H1 (cell line): ENCODE measurements around the gene SRSF8. TPM values are rescaled to one million over a fixed set of nuclear protein-coding genes. Genes with fewer than 3 reads are reported as not detected.

Experiments
- CTBP2 ChIP-seq: IDR thresholded peaks from 2 replicates; pipeline ENCODE4 v1.7.0; 2011; ENCODE audit warnings: borderline replicate concordance, mild to moderate bottlenecking, moderate library complexity, mixed read lengths, low read length; ENCODE audit not compliant: insufficient read depth, insufficient read length
- POLR2A ChIP-seq, 2 experiments: IDR thresholded peaks; 1 replicate in 1 of 2; 2 replicates in 1 of 2; pipeline ENCODE4 v1.6.1; 2011; ENCODE audit warnings: low read depth in 2 of 2, low read length in 2 of 2, mild to moderate bottlenecking in 2 of 2; ENCODE audit errors: control extremely low read depth in 1 of 2
- SRF ChIP-seq: IDR thresholded peaks from 2 replicates; pipeline ENCODE4 v1.6.1; 2011; ENCODE audit warnings: mild to moderate bottlenecking, low read depth, low read length, moderate library complexity
- polyA plus RNA-seq, 7 experiments: library from polyadenylated mRNA; depleted of rRNA in 3 of 7; stranded (reverse) in 5 of 7; unstranded in 2 of 7; fragments of >200 nt in 5 of 7; fragments of 200-250 nt in 2 of 7; gene quantifications; 1 replicate in 5 of 7; 2 replicates in 1 of 7; 4 replicates in 1 of 7; pipeline versions ENCODE4 v1.2.1 to v1.2.3, GENCODE V29; 2011 to 2013; ENCODE audit warnings: missing spikeins in 2 of 7, mixed read lengths in 2 of 7
- total RNA-seq: library from RNA; stranded (reverse); fragmentation: NEBNext Ultra II Directional; extraction: Animal tissue kit (Norgen Biotek cat#: 25700); gene quantifications from 2 replicates; pipeline ENCODE4 v1.2.1, GENCODE V29; 2021
- TF ChIP-seq, protein P1 (sequence below): fragments of 300-600 bp; sonication (generic); IDR thresholded peaks from 2 replicates; pipeline ENCODE4 v1.7.1; 2012; ENCODE audit warnings: low read length, moderate library complexity, mild to moderate bottlenecking, inconsistent platforms; ENCODE audit not compliant: insufficient replicate concordance
- TF ChIP-seq, protein P2 (sequence below): IDR thresholded peaks from 2 replicates; pipeline ENCODE4 v1.6.1; 2012; ENCODE audit warnings: low read length, inconsistent platforms

SRSF8 gene
- total and polyA plus RNA-seq, 2 of the 8 experiments (the other 6 are each of a cell fraction or from before 2014, with no cell fraction given) = 13.2 to 18.5 TPM

DNA sequence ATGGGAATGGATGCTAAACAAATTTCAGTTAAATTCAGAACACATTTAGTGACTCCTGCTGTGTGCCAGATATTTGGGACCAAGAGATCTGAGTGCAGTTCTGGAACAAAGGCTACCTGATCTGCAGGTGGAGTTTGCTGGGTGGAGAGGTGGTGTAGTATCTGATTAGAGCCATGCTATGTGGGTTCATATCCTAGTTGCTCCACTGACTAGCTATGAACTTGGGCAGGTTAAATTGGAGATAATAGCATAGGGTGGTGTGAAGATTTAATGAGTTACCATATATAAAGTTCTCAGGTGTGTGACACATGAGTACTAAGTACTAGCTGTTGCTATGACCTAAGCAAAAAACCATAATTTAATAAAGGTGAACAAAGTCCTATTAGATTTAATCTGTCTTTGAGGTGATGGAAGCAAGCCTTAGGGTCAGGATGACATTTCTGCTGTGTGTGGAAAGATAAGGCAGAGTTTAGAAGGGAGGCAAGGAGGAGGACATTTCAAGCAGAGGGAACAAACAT is 25.0 kb downstream of the SRSF8 start (continued):
- TF ChIP-seq, protein P1, sequence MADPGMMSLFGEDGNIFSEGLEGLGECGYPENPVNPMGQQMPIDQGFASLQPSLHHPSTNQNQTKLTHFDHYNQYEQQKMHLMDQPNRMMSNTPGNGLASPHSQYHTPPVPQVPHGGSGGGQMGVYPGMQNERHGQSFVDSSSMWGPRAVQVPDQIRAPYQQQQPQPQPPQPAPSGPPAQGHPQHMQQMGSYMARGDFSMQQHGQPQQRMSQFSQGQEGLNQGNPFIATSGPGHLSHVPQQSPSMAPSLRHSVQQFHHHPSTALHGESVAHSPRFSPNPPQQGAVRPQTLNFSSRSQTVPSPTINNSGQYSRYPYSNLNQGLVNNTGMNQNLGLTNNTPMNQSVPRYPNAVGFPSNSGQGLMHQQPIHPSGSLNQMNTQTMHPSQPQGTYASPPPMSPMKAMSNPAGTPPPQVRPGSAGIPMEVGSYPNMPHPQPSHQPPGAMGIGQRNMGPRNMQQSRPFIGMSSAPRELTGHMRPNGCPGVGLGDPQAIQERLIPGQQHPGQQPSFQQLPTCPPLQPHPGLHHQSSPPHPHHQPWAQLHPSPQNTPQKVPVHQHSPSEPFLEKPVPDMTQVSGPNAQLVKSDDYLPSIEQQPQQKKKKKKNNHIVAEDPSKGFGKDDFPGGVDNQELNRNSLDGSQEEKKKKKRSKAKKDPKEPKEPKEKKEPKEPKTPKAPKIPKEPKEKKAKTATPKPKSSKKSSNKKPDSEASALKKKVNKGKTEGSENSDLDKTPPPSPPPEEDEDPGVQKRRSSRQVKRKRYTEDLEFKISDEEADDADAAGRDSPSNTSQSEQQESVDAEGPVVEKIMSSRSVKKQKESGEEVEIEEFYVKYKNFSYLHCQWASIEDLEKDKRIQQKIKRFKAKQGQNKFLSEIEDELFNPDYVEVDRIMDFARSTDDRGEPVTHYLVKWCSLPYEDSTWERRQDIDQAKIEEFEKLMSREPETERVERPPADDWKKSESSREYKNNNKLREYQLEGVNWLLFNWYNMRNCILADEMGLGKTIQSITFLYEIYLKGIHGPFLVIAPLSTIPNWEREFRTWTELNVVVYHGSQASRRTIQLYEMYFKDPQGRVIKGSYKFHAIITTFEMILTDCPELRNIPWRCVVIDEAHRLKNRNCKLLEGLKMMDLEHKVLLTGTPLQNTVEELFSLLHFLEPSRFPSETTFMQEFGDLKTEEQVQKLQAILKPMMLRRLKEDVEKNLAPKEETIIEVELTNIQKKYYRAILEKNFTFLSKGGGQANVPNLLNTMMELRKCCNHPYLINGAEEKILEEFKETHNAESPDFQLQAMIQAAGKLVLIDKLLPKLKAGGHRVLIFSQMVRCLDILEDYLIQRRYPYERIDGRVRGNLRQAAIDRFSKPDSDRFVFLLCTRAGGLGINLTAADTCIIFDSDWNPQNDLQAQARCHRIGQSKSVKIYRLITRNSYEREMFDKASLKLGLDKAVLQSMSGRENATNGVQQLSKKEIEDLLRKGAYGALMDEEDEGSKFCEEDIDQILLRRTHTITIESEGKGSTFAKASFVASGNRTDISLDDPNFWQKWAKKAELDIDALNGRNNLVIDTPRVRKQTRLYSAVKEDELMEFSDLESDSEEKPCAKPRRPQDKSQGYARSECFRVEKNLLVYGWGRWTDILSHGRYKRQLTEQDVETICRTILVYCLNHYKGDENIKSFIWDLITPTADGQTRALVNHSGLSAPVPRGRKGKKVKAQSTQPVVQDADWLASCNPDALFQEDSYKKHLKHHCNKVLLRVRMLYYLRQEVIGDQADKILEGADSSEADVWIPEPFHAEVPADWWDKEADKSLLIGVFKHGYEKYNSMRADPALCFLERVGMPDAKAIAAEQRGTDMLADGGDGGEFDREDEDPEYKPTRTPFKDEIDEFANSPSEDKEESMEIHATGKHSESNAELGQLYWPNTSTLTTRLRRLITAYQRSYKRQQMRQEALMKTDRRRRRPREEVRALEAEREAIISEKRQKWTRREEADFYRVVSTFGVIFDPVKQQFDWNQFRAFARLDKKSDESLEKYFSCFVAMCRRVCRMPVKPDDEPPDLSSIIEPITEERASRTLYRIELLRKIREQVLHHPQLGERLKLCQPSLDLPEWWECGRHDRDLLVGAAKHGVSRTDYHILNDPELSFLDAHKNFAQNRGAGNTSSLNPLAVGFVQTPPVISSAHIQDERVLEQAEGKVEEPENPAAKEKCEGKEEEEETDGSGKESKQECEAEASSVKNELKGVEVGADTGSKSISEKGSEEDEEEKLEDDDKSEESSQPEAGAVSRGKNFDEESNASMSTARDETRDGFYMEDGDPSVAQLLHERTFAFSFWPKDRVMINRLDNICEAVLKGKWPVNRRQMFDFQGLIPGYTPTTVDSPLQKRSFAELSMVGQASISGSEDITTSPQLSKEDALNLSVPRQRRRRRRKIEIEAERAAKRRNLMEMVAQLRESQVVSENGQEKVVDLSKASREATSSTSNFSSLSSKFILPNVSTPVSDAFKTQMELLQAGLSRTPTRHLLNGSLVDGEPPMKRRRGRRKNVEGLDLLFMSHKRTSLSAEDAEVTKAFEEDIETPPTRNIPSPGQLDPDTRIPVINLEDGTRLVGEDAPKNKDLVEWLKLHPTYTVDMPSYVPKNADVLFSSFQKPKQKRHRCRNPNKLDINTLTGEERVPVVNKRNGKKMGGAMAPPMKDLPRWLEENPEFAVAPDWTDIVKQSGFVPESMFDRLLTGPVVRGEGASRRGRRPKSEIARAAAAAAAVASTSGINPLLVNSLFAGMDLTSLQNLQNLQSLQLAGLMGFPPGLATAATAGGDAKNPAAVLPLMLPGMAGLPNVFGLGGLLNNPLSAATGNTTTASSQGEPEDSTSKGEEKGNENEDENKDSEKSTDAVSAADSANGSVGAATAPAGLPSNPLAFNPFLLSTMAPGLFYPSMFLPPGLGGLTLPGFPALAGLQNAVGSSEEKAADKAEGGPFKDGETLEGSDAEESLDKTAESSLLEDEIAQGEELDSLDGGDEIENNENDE = no peak
- TF ChIP-seq POLR2A (IDR thresholded peaks at IDR 0.05; ENCODE audit: control extremely low read depth in 1 of 2, low read depth in 2 of 2, low read length in 2 of 2) (no peak), CTBP2 (no peak), SRF (no peak)
- TF ChIP-seq, protein P2, sequence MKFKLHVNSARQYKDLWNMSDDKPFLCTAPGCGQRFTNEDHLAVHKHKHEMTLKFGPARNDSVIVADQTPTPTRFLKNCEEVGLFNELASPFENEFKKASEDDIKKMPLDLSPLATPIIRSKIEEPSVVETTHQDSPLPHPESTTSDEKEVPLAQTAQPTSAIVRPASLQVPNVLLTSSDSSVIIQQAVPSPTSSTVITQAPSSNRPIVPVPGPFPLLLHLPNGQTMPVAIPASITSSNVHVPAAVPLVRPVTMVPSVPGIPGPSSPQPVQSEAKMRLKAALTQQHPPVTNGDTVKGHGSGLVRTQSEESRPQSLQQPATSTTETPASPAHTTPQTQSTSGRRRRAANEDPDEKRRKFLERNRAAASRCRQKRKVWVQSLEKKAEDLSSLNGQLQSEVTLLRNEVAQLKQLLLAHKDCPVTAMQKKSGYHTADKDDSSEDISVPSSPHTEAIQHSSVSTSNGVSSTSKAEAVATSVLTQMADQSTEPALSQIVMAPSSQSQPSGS = no peak
